GM18498 (cell line): ENCODE measurements around the gene KRT16.
"Not testable (repeated sequence)": the region's sequence is repeated elsewhere in the genome, so short reads cannot be mapped to it uniquely, and the experiment has no call there.

Experiments
- ATAC-seq: cut with Tn5 transposase; IDR thresholded peaks from one replicate; pipeline ENCODE4 v1.9.1; 2021; ENCODE audit warnings: mild to moderate bottlenecking, moderate library complexity; ENCODE audit not compliant: unreplicated experiment

KRT16 gene

DNA sequence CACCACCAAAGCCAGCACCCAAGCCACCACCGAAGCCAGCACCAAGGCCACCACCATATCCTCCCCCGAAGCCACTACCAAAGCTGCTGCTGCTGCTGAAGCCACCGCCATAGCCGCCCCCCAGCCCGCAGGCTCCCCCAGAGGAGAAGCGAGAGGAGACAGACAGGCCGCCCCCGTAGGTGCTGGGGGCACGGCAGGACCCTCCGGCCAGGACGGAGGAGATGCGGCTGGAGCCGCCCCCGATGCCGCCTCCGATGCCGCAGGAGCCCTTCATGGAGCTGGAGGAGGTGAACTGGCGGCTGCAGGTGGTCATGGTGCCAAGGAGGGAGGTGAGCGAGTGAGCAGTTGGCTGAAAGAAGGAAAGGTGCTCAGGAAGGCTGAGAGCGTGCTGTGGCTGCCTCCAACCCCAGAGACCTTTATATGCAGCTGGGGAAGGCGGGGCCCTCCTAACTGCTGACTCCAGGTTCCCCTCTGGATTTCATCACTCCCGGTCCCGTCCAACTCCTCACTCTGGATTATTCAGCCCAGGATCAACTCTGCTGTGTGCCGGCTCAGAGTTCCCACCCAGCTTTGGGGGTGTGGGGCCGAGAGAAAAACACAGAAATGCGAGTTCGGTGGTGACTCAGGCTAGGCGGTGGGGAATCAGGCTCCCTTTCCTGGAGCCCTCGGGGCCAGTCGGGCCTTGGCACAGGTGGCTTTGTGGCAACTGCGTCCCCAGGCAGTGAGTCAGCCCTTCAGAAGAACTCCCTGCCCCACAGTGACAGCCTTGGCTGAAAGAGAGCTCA is at the start of gene KRT16:
TSS of gene KRT16 (minus strand) at position 392 of the 785 bp plus-strand sequence. CDS start at position 313, 79 bp downstream.
- not testable (repeated sequence) for ATAC-seq

DNA sequence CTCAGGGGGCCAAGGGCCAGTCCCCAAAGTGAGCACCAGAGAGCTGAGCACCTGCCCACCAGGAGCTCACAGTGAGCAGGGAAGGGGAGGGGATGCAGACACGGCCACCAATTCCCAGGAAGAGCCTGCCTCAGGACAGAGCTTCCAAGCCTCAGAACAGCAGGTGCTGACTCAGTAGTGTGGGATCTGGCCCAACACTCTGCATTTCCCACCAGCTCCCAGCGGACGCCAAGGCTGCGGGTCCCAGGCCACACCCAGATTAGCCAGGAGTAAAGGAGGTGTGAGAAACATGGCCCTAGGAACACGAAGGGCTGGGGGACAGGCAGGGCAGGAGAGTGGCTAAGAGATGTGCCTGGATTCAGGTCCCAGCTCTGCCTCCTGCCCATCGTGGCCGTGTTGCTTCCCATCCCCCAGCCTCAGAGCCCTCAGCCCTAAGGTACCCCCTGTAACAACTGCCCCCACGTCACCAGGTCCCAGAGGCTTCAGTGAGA is 47.7 kb upstream of the KRT16 start:
- ATAC-seq, result no peak

DNA sequence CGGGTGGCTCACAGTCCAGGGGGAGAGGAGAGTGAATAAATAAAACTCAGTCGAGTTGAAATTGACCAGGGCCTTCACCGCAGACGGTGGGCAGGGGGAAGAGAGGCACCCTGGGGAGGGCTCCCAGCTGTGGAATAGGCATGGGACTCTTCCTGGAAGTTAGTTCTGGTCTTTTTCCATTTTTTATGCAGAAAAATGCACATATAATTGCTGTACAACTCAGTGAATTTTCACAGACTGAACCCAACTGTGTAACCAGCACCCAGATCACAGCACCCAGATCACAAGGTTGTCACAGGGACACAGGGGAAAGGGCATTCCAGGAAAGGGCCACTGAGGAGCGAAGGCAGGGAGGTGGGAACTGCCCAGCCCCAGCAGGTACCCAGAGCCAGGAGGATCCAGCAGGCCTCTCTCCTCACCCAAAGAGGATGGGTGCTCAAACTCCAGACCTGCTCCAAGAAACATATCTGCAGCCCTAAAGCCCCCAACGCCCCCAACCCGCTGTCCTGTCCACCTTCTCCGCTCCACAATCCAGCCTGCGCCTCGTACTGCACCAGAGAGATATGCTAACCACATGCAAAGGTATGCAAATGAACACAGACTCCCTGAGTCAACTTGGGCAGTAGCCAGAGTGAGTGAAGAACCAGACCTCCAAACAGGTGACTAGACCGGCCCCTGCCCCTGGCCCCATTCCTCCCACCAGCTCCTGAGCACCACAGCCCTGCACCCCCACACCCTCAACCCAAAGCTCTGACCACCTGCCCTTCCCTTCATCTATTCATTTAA is 47.1 kb upstream of the KRT16 start:
- ATAC-seq, result no peak

DNA sequence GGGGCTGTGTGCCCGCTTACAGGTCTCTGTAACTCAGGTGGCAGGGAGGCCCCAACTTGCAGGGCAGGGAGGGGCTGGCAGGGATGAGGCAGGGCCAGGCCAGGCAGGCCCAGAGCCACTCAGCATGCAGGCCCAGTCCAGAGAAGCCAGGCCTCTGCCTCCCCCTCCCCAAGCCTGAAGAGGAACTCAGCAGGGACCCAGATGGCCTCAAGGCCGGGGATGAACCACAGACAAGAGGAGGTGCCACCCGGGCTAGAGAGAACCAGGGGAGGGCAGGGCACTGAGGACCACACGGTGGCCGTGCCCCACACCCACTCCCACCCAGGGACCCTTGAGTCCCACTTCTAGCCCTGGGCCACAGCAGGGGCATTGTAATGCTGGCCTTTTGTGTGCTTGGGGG is 46.3 kb upstream of the KRT16 start:
- ATAC-seq, result no peak

DNA sequence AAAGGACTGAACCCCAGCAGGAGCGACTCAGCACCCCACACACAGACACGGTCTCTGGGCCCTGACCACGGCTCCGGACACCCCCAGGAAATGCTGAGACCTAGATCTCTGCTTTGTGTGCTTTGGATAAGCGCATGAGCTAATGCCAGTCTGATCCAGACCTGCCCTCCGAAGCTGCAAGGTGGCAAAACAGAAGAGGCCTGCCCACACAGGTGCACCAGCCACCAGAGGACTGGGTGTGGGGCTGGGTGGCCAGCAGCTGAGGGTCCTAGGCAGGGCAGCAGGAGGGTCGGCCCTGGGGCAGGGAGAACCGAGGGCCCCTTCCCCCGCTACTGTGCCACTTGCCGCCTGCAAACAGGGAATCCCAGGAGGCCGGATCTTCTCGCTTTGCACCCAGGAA is 45.4 kb upstream of the KRT16 start:
- no peak for ATAC-seq

DNA sequence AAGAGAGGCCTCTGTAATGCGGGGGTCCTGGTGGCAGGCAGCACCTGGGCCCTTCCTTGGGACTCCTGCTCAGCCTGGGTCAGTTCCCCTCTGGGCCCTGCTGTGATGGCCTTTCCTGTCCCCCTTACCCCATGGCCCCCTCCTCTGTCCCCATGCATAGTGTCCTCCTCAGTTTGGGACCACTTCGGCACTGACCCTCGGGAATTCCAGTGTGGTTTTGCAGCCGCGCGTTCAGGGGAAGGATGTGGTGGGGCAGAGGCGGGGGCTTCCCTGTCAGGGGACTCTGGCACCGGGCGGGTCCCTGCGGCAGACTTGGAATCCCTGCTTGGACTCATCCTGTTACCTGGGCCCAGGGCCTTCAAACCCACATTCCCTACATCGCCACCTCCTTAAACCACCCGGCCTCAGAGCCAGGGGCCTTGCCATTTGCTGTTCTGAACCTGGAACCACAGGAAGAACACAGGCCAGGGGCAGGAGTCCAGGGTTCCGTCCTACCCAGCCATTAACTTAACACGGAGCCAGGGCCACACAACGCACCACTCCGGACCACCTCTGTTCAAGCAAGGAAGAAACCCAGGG is 44.7 kb upstream of the KRT16 start:
- ATAC-seq, result no peak

DNA sequence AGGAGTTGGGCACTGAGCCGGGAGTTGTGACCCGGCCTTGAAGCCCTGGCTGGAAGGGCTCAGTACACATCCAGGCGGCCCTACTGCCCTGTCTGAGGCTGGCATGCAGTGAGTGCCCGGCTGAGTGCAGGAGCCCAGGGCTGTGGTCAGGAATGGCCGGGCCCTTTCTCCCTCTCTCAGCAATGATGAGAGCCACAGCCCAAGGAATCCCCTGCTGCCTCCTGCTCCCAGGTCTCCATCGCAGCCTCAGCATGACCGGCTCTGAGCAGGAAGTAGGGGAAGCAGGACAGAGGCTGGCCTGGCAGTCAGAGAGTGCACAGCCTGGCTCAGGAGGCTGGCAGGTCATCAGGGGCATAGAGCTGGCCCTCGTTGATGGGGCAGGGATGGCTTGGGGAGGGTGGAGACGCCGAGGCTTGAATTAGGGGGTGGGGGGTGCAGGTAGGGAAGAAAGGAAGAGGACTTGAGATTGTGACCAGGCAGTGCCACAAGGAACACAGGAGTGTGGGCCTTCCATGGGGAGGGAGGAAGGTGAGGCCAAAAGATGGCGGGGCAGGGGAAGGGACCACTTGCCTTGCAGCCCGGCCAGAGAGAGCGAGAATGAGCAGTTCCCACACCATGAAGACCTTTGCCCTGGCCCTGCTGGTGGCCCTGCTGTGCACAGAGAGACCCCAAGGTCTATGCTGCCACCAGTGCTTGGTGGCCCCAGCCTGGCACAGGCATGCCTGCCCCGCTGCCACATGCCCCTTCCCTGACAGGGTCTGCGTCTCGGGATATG is 43.9 kb upstream of the KRT16 start:
- no peak for ATAC-seq

DNA sequence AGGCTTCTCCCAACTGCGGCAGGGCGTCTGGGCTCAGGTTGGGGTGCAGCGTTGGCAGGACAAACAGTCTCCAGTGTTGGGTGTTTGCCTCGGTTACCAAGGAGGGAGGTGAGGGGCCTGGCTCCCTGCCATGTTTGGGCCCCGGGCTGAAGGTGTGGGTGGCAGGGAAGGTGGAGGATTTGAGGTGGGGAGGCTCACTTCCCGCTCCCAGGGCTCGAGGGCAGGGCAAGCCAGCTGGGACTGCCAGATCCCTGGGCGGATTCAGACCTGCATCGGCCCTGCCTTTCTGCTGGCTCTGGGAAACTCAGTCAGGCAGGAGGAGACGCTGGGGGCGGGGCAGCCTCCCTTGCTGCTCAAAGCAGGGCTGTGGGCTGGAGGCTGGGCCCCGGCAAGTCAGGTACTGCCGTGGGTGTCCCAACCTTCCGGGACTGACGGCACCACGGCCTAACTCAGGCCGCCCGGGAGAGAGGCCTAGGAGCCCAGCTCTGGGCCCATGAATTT is 43.1 kb upstream of the KRT16 start:
- no peak for ATAC-seq

DNA sequence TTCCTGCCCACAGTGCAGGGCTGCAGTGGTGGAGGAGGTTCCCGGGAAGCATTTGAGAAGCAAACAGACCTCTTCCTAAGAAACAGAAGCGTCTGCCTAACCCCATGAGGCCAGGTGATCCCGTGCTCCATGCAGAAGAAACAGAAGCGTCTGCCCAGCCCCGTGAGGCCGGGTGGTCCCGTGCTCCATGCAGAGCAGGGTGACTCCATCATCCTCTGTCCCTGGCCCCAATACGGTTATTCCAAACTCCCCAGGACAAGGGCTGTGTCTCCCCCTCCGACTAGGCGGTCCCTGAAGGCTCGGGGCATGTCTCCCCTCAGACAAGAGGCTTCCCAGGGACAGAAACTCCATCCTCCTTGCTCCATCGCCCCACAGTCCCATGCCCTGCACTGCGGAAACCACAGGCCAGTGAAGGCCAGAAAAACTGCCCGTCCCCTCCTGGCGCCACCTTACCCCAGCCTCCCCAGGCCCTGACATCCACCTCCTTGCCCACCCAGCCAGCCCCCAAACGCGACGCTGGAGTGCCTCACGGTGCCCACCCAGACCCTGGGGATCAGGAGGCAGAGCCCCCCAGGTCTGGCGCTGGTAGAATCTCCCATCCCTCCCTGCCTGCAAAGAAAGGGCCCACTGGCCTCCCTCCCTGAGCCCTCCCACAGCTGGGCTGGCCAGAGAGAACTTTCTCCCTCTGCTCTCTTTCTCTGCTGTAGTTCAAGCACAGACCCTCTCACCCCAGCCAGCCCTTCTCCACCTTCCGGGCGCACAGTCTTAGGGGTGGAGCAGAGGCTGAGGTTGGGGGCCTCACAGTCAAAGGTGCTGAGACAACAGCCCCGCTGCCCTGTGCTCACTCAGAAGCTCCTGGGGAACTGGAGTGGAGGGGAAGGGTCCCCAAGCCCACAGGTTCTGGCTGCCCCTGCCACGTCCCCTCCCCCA is 42.4 kb upstream of the KRT16 start:
- no peak for ATAC-seq

DNA sequence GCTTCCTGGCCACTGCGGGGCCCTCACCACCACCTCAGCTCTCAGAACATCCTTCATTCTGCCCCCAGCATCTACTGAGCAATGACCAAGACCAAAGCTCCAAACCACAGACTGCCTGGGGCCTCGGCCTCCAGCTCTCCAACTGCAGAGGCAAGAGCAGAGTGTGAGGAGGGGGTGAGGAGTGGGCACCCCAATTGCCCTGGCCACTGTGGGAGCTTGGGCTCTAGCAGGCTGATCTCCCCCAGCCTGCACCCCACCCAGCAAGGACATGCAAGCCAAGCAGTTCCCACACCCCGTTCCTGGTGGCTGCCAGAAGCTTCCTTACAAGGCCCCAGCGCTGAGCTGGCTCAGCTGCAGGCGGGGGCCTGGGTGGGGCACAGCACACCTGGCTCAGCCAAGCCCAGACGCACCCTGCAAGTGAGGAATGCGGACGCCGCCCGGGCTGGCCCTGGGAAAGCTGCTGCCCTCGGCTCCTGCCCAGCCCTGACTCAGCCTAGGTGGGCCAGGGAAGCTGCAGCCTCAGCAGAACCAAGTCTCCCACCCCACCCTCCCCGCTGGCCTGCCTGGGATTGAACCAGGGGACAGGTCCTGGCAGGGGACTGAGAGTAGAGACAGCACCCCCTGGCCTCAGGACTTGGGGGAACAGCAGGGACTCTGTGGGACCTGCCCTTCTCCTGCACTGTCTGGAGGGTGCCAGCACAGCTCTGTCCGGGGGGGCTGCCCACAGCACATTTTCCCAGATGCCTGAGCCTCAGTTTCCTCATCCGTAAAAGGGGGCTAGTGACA is 41.5 kb upstream of the KRT16 start:
- ATAC-seq, result no peak

DNA sequence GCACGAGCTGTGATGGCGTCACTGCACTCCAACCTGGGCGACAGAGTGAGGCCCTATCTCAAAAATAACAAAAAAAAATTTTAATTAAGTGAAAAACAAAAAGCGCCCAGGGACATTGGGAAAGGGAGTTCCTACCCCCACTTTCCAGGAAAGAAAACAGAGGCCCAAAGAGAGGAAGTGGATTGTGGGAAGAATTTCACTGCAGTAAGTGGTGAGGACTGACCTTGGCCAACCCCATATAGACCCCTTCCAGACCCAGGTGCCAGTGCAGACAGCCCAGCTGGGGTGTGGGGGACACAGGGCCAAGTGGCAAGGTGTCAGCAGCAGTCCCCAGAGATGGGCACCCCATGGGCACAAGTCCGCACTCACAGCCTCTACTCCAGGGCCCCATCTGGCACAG is 40.9 kb upstream of the KRT16 start:
- ATAC-seq, result no peak

DNA sequence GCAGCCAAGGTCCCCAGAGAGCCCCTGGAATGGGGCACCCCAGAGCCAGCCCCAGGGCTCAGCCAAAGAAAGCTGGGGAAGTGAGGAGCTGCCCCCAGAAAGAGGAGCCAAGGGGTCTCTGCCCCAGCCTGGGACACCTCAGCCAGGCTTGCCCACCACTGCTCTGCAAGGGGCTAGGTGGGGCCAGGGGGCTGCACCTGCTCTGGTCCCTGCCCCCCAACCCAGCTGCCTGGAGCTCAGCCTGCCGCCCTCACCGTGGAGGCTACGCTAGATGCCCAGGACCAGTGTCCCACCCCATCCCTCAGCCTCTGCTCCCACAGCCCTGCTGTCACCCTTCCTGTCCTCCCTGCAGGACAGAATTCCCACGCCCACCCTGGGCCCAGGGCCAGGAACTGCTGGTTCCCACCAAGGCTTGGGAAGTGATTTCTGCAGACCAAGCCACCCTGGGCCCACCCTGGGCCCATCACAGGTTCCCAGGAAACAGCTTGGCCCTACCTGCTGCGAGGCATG is 39.9 kb upstream of the KRT16 start:
- no peak for ATAC-seq

DNA sequence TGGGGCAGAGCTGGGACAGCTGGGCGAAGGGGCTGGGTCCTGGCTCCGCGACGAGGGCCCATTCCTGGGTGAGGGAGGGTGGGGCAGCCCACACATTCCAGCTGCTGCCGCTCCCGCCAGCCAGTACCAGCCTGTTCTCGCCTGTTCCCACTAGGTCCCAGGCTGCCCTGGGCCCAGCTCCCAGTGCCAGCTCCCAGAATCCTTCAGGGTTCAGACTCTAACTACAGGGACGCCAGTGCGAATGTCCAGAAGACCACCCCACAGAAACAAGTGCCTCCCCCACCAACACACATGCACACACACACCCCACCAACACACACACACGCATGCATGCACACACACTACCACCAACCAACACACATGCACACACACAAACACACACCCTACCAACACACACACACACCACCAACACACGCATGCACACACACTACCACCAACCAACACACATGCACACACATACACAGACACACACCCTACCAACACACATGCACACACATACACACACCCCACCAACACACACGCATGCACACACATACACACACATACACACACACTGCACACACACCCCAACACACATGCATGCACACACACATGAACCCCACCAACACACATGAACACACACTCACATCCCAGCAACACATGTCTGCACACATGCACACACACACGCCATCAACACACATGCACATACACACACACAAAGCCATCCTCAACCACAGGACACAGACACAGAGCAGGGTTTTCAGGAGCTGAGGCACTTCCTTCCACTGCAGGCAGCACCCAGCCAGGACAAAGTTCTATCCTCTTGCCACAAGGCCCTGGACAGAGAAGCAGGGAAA is 39.3 kb upstream of the KRT16 start:
- no peak for ATAC-seq

DNA sequence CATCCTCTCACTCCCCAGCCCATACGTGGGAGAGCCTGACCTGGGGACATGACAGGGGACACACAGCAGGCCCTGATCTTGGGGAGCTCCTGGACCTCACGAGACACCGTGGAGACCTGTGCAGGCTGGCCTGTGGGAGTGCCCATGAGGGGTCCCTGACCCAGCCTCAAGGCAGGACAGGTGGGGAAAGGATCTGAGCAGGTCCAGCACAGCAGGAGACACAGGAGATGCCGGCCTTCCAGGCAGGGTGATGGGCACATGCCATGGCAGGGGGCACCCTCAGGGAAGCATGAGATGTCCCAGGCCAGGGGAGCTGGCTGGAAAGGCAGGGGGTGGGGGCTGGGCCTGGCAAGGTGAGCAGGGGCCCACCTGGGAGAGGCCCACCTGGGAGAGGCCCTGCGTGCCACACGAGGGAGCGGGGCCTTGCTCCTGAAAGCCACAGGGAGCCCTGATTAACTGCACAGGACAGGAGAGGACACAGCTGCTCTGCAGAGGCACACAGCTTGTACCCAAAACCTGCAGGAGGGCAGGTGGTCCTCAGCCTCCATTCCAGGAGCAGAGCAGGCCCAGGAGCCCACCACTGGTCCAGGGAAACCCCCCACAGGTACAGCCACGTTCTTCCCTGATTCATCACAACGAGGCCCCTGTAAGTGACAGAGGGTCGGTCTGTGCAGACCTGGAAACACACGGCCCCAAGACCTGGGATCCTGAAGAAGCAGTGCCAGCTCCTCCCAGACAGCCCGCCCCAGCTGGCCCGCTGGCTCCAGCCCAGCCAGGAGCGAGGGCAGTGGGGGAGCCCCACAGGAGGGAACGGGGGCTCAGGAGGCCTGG is 38.4 kb upstream of the KRT16 start:
- no peak for ATAC-seq

DNA sequence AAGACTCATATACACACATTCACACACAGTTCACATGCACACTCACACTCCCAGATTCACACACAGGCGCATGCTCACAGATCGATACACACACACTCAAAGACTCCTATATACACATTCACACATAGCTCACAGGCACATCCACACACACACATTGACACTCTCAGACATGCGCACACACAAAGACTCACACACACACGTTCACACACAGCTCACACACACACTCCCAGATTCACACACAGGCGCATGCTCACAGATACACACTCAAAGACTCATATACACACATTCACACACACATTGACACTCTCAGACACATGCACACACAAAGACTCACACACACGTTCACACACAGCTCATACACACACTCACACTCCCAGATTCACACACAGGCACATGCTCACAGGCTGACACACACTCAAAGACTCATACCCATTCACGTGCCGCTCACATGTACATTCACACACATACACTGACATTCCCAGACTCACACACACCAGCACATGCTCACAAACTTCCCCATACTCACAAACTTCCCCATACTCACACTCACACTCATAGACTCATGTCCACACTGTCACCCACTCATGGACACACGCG is 37.5 kb upstream of the KRT16 start:
- ATAC-seq, result no peak

DNA sequence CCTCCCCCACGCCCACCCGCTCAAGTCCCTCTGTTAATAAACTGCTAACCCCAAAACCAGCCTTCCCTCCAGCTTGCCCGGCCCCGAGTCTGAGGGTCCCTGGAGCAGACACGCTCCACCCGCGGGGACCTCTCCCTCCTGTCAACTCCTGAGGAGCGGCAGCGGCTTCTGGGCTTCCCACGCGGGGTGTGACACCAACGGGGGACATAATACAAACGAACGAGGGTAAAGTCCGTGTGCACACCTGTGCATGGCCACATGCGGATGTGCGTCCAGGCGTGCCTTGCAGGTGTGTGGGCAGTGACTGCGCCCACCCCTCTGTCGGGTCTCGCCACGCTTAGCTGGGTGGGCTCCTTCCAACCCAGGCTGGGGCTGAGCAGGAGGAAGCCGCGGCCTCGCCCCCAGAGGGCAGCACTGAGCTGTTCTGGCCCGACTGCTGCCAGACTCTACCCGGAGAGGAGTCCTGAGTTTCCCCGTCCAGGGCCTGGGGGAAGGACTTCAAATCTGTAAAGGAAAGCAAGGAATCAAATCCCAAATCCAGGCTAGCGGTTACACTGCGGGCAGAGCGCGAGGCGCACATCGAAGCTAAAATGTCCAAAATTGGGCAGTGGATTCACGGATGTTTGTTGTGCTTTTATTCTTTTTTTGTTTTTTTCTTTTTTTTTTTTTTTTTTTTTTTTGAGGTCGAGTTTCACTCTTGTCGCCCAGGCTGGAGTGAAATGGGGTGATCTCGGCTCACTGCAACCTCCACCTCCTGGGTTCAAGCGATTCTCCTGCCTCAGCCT is 36.0 kb upstream of the KRT16 start:
- ATAC-seq, result no peak
